ENCODE results near the gene TBPL1. TPM values are rescaled to one million over a fixed set of nuclear protein-coding genes. Genes with fewer than 3 reads are reported as not detected.

TBPL1 gene
- total RNA-seq, 1 donor from 2014 or later, result 27.7 TPM

DNA sequence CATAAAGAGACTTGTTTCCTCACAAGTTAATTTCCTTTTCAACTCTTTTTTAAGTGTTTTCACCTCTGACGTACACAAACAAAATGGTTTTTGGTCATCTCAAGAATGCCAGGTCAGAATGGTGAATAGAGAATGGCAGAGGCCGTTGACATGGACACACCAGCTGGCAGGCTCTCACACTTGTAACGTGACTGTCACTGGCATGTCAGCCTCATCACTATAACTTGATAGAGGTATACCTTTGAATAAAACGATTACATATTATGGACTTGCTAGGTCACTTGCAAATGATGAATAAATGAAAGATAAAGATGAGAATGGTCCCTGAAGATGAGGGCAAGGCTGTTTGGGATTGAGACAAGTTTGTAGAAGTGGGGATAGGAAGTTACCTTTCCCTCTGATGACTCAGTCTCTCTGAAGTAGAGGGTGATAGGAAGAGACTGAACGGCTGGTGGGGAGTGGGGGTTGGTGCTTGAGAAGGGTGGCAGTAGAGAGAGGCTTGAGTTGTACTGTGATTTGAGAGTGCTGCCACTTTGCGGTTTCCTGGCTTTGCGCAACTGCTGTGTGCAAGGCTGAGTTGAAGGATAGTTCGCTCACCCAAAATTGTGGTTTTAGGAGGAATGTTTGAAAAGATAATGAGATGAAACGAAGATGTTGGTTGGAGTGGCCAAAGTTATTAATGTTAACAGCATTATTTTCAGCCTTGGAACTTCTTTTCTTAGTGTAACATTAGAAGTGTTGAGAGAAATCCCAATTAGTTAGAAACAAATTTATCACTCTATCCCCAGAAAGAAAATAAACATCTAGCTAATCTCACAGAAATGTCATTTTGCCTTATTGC lies 30.3 kb downstream of the TBPL1 start:
- Histone ChIP-seq H3K36me3 (ENCODE audit: control insufficient read depth, insufficient read depth, low read length) (no peaks in the 10 kb centered on the region), H3K27me3 (ENCODE audit: control insufficient read depth, insufficient read depth, low read length) (no peaks in the 10 kb centered on the region), H3K4me3 (ENCODE audit: low read depth, low read length) (no peak overlapping the region)
- no peak for DNase-seq (ENCODE audit: low read depth)
- TF ChIP-seq, protein P1, sequence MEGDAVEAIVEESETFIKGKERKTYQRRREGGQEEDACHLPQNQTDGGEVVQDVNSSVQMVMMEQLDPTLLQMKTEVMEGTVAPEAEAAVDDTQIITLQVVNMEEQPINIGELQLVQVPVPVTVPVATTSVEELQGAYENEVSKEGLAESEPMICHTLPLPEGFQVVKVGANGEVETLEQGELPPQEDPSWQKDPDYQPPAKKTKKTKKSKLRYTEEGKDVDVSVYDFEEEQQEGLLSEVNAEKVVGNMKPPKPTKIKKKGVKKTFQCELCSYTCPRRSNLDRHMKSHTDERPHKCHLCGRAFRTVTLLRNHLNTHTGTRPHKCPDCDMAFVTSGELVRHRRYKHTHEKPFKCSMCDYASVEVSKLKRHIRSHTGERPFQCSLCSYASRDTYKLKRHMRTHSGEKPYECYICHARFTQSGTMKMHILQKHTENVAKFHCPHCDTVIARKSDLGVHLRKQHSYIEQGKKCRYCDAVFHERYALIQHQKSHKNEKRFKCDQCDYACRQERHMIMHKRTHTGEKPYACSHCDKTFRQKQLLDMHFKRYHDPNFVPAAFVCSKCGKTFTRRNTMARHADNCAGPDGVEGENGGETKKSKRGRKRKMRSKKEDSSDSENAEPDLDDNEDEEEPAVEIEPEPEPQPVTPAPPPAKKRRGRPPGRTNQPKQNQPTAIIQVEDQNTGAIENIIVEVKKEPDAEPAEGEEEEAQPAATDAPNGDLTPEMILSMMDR (IDR thresholded peaks at IDR 0.05; ENCODE audit: insufficient read depth, low read length, poor library complexity, severe bottlenecking), result no peak

- Histone ChIP-seq H3K27me3 (ENCODE audit: control insufficient read depth, insufficient read depth, low read length) (no peaks in the 10 kb centered on the region), H3K36me3 (ENCODE audit: control insufficient read depth, insufficient read depth, low read length) (no peaks in the 10 kb centered on the region), H3K4me3 (ENCODE audit: low read depth, low read length) (no peak overlapping the region)
- no peak for DNase-seq (ENCODE audit: low read depth)
- TF ChIP-seq, protein P1 (IDR thresholded peaks at IDR 0.05; ENCODE audit: insufficient read depth, low read length, poor library complexity, severe bottlenecking), result no peak
Measured at GRCh38 chr6:133985970-133986369, 32.9 kb downstream of the TBPL1 start.

GRCh38 chr6:133986942-133987341 lies 33.9 kb downstream of the TBPL1 start:
- H3K36me3 ChIP-seq (ENCODE audit: control insufficient read depth, insufficient read depth, low read length), result no peaks in the 10 kb centered on the region
- H3K27me3 ChIP-seq (ENCODE audit: control insufficient read depth, insufficient read depth, low read length), result no peaks in the 10 kb centered on the region
- no peak overlapping the region for H3K4me3 ChIP-seq (ENCODE audit: low read depth, low read length)
- TF ChIP-seq, protein P1 (IDR thresholded peaks at IDR 0.05; ENCODE audit: insufficient read depth, low read length, poor library complexity, severe bottlenecking), result no peak
- DNase-seq (ENCODE audit: low read depth), result no peak

DNA sequence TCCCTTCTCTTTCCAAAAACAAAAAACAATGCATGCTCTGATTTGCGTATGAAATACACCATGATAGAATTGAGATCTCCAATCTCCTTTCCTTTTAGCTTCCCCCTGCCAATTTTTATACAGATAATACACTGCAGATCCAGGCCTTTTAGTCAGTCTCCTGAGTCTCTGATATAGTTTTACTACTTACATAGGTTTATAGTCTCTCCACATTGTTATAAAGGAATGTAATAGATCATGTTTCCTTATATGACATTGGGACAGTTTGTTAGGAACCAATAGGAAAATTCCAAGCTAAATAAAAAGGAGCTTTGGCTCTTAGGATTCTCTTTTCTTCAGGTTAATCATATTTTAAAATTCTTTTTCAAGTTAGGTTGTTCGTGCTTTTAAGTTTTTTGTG lies 36.5 kb downstream of the TBPL1 start:
- H3K4me3 ChIP-seq (ENCODE audit: low read depth, low read length), result no peak overlapping the region
- DNase-seq (ENCODE audit: low read depth), result no peak
- TF ChIP-seq, protein P1 (IDR thresholded peaks at IDR 0.05; ENCODE audit: insufficient read depth, low read length, poor library complexity, severe bottlenecking), result no peak
- H3K27me3 ChIP-seq (ENCODE audit: control insufficient read depth, insufficient read depth, low read length), result no peaks in the 10 kb centered on the region
- peaks cover 1% of the 10 kb centered on the region for H3K36me3 ChIP-seq (ENCODE audit: control insufficient read depth, insufficient read depth, low read length)

DNA sequence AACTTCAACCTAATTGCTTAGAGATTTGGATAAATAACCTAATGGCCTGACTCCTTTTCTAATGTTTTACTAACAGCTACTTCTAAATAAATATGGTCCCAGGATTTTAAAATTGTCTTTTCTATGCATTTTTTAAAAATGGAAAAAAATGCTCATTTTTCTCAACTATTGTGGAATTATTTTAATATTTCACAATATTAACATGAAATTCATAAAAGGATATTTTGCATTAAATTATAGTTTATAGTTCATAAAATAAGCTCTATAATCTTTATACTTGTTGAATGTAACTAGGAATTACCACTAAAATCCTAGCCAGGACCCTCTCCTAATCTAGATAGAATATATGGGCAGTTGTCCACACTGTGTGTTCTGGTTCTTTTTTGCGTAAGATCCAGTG lies 37.3 kb downstream of the TBPL1 start:
- Histone ChIP-seq H3K36me3 (ENCODE audit: control insufficient read depth, insufficient read depth, low read length) (peaks cover 1% of the 10 kb centered on the region), H3K4me3 (ENCODE audit: low read depth, low read length) (no peak overlapping the region), H3K27me3 (ENCODE audit: control insufficient read depth, insufficient read depth, low read length) (no peaks in the 10 kb centered on the region)
- no peak for DNase-seq (ENCODE audit: low read depth)
- TF ChIP-seq, protein P1 (IDR thresholded peaks at IDR 0.05; ENCODE audit: insufficient read depth, low read length, poor library complexity, severe bottlenecking), result no peak

Measured in kidney epithelial cell (primary cell).